SH-SY5Y (cell line): ENCODE results near the gene CCDC88C.

Experiments used
- GATA2 ChIP-seq: IDR thresholded peaks from 2 replicates; pipeline ENCODE4 v1.6.1; 2011; ENCODE audit warnings: mild to moderate bottlenecking, low read depth, low read length
- GATA3 ChIP-seq: IDR thresholded peaks from 2 replicates; pipeline ENCODE4 v1.6.1; 2011; ENCODE audit warnings: low read depth, mild to moderate bottlenecking, low read length, moderate library complexity

GRCh38 chr14:91350483-91350812, 67.2 kb downstream of the CCDC88C start:
- no peak for TF ChIP-seq GATA2
- TF ChIP-seq GATA3, result no peak
